HEK293 (cell line): ENCODE results near the gene PTGFRN.

Source experiments
- CTCF ChIA-PET: fragments of 350-600 bp; formaldehyde crosslinking; extraction: SDS; loops from one replicate; lab custom pipeline; 2021; ENCODE audit warnings: antibody characterized with exemption; lab: Yijun Ruan, JAX
- POLR2A ChIA-PET: fragments of 300-600 bp; formaldehyde crosslinking; extraction: SDS; loops from one replicate; lab custom pipeline; 2020; ENCODE audit warnings: antibody characterized with exemption, inconsistent platforms; lab: Yijun Ruan, JAX
- H3K27ac ChIP-seq: fragments of 200-500 bp; sonication (Bioruptor generic); 2 replicates; pipeline ENCODE4 v1.5.1; 2014; ENCODE audit warnings: low read depth, low read length, control low read depth, inconsistent platforms; ENCODE audit errors: extremely low read depth
- H3K36me3 ChIP-seq, 2 experiments: fragments of 200-500 bp in 1 of 2; sonication (Bioruptor generic) in 1 of 2; 1 replicate in 1 of 2; 2 replicates in 1 of 2; pipeline ENCODE4 v1.5.1; 2014 to 2017; ENCODE audit warnings: inconsistent platforms in 2 of 2, low read length in 2 of 2; ENCODE audit not compliant: control insufficient read depth in 2 of 2, insufficient read depth in 1 of 2
- H3K4me1 ChIP-seq: fragments of 200-500 bp; sonication (Bioruptor generic); 2 replicates; pipeline ENCODE4 v1.5.1; 2014; ENCODE audit warnings: mild to moderate bottlenecking, low read length, inconsistent platforms; ENCODE audit not compliant: control insufficient read depth, insufficient read depth
- H3K4me3 ChIP-seq: 2 replicates; pipeline ENCODE4 v1.5.1; 2011; ENCODE audit warnings: low read depth, mild to moderate bottlenecking, control low read depth, low read length, moderate library complexity
- H3K9me3 ChIP-seq: fragments of 200-500 bp; sonication (Bioruptor generic); 2 replicates; pipeline ENCODE4 v1.5.1; 2014; ENCODE audit warnings: low read depth, low read length, inconsistent platforms; ENCODE audit not compliant: control insufficient read depth, insufficient read depth
- BCL6B ChIP-seq: fragments of 450-650 bp; formaldehyde crosslinking; IDR thresholded peaks from 2 replicates; pipeline ENCODE4 v1.5.1; 2017; ENCODE audit warnings: missing biosample characterization, missing genetic modification characterization
- CTCF ChIP-seq: fragments of 450-650 bp; formaldehyde crosslinking; IDR thresholded peaks from 2 replicates; pipeline ENCODE4 v1.5.1; 2016; ENCODE audit warnings: missing biosample characterization, missing genetic modification characterization
- GLI2 ChIP-seq: fragments of 450-650 bp; formaldehyde crosslinking; IDR thresholded peaks from 2 replicates; pipeline ENCODE4; 2017; ENCODE audit warnings: missing biosample characterization, missing genetic modification characterization, low read depth, borderline replicate concordance
- KLF1 ChIP-seq: fragments of 450-650 bp; formaldehyde crosslinking; IDR thresholded peaks from 2 replicates; pipeline ENCODE4 v1.5.1; 2016; ENCODE audit warnings: missing biosample characterization, missing genetic modification characterization
- OVOL3 ChIP-seq: fragments of 450-650 bp; formaldehyde crosslinking; IDR thresholded peaks from 2 replicates; pipeline ENCODE4 v1.5.1; 2016; ENCODE audit warnings: missing biosample characterization, missing genetic modification characterization
- REST ChIP-seq: fragments of 450-650 bp; formaldehyde crosslinking; IDR thresholded peaks from 2 replicates; pipeline ENCODE4 v1.5.1; 2016; ENCODE audit warnings: missing biosample characterization, missing genetic modification characterization
- ZBTB1 ChIP-seq: fragments of 450-650 bp; formaldehyde crosslinking; IDR thresholded peaks from 2 replicates; pipeline ENCODE4 v1.5.1; 2016; ENCODE audit warnings: missing biosample characterization, missing genetic modification characterization
- ZBTB20 ChIP-seq: fragments of 450-650 bp; formaldehyde crosslinking; IDR thresholded peaks from 2 replicates; pipeline ENCODE4 v1.5.1; 2016; ENCODE audit warnings: missing biosample characterization, missing genetic modification characterization
- ZNF221 ChIP-seq: fragments of 450-650 bp; formaldehyde crosslinking; IDR thresholded peaks from 2 replicates; pipeline ENCODE4 v1.5.1; 2017; ENCODE audit warnings: missing biosample characterization, missing genetic modification characterization, borderline replicate concordance
- ZNF366 ChIP-seq: fragments of 450-650 bp; formaldehyde crosslinking; conservative IDR thresholded peaks from 2 replicates; pipeline ENCODE4 v1.5.1; 2016; ENCODE audit warnings: missing biosample characterization, missing genetic modification characterization
- ZNF404 ChIP-seq: fragments of 450-650 bp; formaldehyde crosslinking; IDR thresholded peaks from 2 replicates; pipeline ENCODE4 v1.5.1; 2017; ENCODE audit warnings: missing biosample characterization, missing genetic modification characterization
- ZNF548 ChIP-seq: fragments of 450-650 bp; formaldehyde crosslinking; IDR thresholded peaks from 2 replicates; pipeline ENCODE4 v1.5.1; 2016; ENCODE audit warnings: missing biosample characterization, missing genetic modification characterization
- ZNF560 ChIP-seq: fragments of 450-650 bp; formaldehyde crosslinking; IDR thresholded peaks from 2 replicates; pipeline ENCODE4 v1.5.1; 2017; ENCODE audit warnings: missing biosample characterization, missing genetic modification characterization, borderline replicate concordance
- ZNF600 ChIP-seq: fragments of 450-650 bp; formaldehyde crosslinking; IDR thresholded peaks from 2 replicates; pipeline ENCODE4 v1.5.1; 2016; ENCODE audit warnings: missing biosample characterization, missing genetic modification characterization
- ZNF610 ChIP-seq: fragments of 450-650 bp; formaldehyde crosslinking; IDR thresholded peaks from 2 replicates; pipeline ENCODE4 v1.5.1; 2016; ENCODE audit warnings: missing biosample characterization, missing genetic modification characterization, borderline replicate concordance
- ZNF623 ChIP-seq: fragments of 450-650 bp; formaldehyde crosslinking; IDR thresholded peaks from 2 replicates; pipeline ENCODE4 v1.5.1; 2016; ENCODE audit warnings: missing biosample characterization, missing genetic modification characterization
- ZNF664 ChIP-seq: fragments of 450-650 bp; formaldehyde crosslinking; IDR thresholded peaks from 2 replicates; pipeline ENCODE4 v1.5.1; 2016; ENCODE audit warnings: missing biosample characterization, missing genetic modification characterization
- ZNF701 ChIP-seq: fragments of 450-650 bp; formaldehyde crosslinking; IDR thresholded peaks from 2 replicates; pipeline ENCODE4 v1.5.1; 2016; ENCODE audit warnings: missing biosample characterization, missing genetic modification characterization
- ZNF768 ChIP-seq: fragments of 450-650 bp; formaldehyde crosslinking; IDR thresholded peaks from 2 replicates; pipeline ENCODE4 v1.5.1; 2018; ENCODE audit warnings: missing biosample characterization, mild to moderate bottlenecking, missing genetic modification characterization
- ZSCAN5A ChIP-seq: fragments of 450-650 bp; formaldehyde crosslinking; IDR thresholded peaks from 2 replicates; pipeline ENCODE4 v1.5.1; 2016; ENCODE audit warnings: missing biosample characterization, missing genetic modification characterization

PTGFRN gene

DNA sequence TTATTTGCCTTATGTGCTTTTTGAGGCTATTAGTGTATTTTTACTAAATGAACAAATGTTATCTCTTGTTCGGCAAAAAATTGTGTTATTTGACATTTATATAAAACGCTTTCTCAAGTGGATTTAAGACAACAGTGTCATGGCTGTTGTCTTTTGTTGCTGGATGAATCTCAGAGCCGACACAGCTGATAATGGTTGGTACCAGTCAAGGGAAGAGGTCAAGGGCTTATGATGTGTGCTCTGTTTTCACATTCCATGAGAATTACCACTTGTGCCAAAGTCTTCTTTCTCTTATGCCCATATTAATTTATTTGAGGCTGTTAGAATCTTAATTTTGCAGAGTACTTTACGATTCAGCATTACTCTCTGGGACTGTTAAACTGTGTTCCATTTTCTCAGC, 74.0 kb downstream of the PTGFRN start:
- Histone ChIP-seq H3K4me3 (no peak overlapping the region), H3K27ac (no peak overlapping the region), H3K36me3 (peaks cover 0 to 30% of the 10 kb centered on the region in 2 experiments; a peak in 1 of 3 replicates), H3K4me1 (no peaks in the 10 kb centered on the region), H3K9me3 (no peaks in the 10 kb centered on the region)
- ChIA-PET POLR2A (no interaction called here), CTCF (no interaction called here)
- no peak for TF ChIP-seq ZNF221 (tag by site-specific recombination)
- TF ChIP-seq OVOL3 (tag by site-specific recombination) = no peak
- TF ChIP-seq KLF1 (tag by site-specific recombination) = no peak
- TF ChIP-seq ZNF623 (tag by site-specific recombination) = no peak
- TF ChIP-seq ZNF366 = no peak
- TF ChIP-seq ZNF664 = no peak
- no peak for TF ChIP-seq BCL6B (tag by site-specific recombination)
- TF ChIP-seq ZNF560 (tag by site-specific recombination) = no peak
- TF ChIP-seq ZBTB20 (tag by site-specific recombination) = no peak
- TF ChIP-seq ZNF600 (tag by site-specific recombination) = no peak
- no peak for TF ChIP-seq REST
- TF ChIP-seq CTCF (tag by site-specific recombination) = no peak
- TF ChIP-seq ZNF610 (tag by site-specific recombination) = no peak
- no peak for TF ChIP-seq ZNF701
- no peak for TF ChIP-seq ZNF768 (tag by site-specific recombination)
- no peak for TF ChIP-seq GLI2 (tag by site-specific recombination)
- TF ChIP-seq ZNF548 (tag by site-specific recombination) = no peak
- no peak for TF ChIP-seq ZNF404
- no peak for TF ChIP-seq ZSCAN5A (tag by site-specific recombination)
- no peak for TF ChIP-seq ZBTB1 (tag by site-specific recombination)
